Measurements from ENCODE around the gene SGSM1.

The SGSM1 gene, protein sequence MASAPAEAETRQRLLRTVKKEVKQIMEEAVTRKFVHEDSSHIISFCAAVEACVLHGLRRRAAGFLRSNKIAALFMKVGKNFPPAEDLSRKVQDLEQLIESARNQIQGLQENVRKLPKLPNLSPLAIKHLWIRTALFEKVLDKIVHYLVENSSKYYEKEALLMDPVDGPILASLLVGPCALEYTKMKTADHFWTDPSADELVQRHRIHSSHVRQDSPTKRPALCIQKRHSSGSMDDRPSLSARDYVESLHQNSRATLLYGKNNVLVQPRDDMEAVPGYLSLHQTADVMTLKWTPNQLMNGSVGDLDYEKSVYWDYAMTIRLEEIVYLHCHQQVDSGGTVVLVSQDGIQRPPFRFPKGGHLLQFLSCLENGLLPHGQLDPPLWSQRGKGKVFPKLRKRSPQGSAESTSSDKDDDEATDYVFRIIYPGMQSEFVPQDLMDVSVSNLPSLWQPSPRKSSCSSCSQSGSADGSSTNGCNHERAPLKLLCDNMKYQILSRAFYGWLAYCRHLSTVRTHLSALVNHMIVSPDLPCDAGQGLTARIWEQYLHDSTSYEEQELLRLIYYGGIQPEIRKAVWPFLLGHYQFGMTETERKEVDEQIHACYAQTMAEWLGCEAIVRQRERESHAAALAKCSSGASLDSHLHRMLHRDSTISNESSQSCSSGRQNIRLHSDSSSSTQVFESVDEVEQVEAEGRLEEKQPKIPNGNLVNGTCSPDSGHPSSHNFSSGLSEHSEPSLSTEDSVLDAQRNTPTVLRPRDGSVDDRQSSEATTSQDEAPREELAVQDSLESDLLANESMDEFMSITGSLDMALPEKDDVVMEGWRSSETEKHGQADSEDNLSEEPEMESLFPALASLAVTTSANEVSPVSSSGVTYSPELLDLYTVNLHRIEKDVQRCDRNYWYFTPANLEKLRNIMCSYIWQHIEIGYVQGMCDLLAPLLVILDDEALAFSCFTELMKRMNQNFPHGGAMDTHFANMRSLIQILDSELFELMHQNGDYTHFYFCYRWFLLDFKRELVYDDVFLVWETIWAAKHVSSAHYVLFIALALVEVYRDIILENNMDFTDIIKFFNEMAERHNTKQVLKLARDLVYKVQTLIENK

DNA sequence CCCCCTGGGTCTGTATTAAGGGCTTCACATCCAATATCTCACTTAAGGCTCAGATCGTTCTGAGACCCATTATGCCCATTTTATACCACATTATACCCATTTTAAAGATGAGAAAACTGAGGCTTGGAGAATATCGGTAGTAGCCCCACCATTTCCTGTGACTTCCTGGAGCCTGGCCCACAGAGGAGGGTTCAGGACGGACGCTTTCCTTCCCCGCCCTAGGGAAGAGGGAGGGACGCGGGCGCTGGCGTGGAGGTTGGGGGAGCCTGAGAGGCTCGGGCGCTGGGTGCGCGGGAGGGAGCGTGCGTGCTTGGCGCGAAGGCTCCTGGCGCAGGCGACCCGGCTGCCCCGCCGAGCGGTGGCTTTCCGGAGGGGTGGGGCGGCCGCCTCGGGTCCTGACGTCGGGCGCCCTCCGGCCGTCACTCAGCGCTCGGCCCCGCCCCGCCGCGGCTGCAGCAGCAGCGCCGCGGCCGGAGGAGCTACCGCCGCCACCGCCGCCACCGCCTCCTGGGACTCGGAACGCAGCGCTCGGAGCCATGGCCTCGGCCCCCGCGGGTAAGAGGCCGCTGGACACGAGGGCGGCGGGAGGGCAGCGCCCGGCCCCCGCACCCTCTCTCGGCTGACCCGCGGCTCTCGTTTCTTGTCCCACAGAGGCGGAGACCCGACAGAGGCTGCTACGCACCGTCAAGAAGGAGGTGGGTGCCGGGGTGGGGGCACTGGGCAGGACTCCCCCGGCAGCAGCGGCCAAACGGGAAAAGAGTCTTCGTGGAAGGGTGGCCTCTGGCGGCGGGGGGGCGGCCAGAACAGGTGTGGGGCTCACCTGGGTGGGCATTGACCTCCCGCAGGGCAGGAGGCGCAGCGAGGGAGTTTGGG lies at the start of gene SGSM1:
Gene SGSM1, plus strand, starts transcription at position 422 of the 873 bp plus-strand sequence. Its CDS starts 115 bp downstream, at position 537.
- peak; percentile 77 to 78 for DNase-seq

DNA sequence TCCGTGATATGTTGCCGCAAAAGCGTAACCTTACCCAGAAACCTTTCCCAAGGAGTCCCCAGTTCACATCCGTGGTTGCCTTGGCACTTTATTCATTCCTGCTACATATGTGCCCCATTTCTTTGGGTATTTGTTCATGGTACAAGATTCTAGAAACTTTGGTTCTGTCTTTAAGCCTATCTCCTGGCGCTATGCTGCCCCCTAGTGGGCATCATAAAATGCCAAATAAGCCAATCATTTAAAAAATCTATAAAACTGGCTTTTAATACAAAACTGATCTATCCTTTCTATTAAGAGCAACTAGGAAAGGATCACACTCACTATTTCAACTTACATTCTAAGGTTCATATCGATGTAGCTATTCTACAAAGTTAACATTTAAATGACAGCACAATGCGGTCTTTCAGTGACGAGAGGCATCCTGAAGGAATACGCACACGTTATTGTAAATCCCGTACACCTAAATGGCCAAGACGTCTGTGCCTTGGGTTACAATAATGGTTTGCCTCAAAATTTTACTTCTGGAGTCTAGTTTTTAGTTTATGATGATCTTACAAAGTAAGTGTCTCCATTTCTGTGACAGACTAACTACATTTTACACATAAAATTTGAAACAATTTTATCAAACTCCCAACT lies 47.7 kb upstream of the SGSM1 start:
- peak; percentile 26 to 54 for DNase-seq

DNA sequence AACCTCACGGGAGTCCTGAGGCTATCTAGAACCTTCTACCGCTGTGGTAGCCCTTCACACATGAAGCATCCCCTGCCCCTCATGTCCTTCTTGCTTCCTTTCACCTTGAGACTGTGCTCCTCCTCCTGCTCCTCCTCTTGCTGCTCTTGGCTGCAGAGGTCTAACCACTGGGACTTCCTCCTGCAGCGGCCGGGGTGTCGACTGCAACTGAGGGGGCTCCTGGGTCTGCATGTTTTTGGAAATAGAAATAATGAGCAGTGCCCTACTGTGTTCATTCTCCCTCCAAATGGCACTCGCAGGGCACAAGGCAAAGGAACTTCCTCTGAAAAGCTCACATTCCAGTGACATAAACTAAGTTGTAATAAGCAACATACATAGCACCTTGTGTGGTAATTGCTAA lies 46.2 kb upstream of the SGSM1 start:
- no peak for DNase-seq

DNA sequence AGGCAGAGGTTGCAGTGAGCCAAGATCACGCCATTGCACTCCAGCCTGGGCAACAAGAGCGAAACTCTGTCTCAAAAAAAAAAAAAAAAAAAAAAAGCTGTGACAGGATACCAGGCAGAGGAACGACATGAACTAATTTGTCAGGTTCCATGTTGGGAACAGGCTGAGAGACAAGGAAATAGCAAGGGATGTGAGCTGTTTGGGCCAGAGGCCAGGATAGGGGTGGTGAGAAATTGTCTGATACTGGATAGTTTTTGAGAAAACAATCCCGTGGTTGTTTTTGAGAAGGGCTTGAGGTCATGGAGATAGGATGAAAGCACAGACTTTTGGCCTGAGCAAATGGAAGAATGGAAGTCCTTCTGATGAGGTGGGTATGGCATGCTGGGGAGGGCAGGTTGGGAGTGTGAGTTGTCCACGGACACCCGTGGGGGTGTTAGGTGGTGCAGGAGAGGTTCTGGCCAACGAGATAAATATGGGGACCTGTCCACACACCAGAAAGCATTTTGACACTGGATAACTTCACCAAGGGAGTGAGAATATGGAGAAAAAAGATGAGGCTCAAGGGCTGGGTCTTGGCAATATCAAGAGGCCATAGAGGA lies 45.2 kb upstream of the SGSM1 start:
- no peak for DNase-seq

DNA sequence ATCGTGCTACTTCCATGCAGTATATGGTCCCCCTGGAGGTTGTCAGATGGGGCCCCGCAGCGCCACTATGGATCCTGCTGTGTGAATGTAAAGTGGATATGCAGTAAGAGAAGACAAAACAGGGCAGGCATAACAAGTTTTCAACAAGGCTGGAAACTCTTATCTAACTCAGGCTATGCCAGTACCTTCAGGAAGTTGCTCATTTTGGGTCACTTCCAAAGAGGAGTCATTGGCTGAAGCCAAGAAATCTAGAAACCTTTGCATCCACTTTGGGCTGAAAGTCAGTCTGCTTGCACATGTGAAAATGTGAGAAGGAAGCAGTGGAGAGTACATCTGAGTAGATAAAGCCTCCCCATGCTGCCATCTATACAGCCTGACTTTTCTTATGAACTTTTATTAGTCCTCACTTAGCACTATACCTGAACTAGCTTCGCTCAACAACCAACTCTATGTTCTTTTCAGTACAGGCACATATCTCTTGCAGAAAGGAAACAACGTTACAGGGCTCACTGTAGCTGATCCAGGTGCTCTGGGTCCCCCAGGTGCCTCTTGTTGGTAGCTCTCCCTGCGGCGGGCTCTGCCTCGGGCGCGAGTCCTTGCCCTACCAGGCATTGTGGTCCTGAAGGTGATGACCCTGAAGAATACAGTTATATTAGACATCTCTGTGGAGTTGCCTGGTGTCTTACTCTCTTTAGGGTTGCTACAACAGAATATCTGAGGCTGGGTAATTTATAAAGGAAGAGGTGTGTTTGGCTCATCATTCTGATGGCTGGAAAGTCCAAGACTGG lies 43.9 kb upstream of the SGSM1 start:
- DNase-seq = no peak

DNA sequence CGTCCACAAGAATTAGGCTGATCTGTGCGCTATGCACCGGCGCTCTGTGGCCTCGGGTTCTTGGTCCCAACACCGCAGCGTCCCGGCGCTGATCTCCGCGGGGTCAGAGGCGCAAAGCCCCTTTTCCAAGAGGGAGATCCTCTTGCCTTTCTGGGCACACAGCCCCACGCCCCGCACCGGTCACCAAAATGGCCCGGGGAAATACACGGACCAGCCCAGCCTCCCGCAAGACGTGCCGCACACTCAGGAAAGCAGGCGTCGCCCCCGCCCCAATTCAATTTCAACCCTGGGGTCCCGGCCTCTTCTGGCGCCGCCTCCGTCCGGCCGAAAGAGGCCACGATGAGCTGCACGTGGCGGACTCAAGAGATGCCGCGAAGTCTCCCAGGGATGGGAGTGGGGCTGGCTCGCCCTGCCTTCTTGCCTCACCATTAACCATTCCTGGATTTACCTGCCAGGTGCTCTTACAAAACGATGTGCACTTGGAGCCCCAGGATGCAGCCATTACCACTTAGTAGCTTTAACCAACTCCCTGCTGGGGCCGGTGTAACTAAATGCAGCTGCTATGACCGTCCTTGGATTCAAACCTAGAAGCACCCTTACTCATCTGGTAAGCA lies 42.0 kb upstream of the SGSM1 start:
- no peak for DNase-seq

DNA sequence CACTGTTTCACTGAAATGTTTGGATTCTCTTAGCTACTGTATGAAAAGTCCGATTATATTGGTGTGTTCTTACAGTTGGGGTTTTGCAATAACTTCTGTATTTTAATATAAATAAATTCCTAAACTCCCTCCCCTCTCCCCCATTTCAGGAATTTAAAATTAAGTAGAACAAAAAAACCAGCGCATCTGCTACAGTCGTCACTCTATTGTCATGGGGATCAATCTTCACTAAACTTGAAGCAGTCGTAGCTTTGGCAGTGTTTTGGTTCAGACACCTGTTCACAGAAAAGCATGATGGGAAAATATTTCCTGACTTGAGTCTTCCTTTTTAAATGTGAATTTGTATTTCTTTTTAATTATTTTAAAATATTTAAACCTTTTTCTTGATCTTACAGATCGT lies 40.8 kb upstream of the SGSM1 start:
- no peak for DNase-seq

DNA sequence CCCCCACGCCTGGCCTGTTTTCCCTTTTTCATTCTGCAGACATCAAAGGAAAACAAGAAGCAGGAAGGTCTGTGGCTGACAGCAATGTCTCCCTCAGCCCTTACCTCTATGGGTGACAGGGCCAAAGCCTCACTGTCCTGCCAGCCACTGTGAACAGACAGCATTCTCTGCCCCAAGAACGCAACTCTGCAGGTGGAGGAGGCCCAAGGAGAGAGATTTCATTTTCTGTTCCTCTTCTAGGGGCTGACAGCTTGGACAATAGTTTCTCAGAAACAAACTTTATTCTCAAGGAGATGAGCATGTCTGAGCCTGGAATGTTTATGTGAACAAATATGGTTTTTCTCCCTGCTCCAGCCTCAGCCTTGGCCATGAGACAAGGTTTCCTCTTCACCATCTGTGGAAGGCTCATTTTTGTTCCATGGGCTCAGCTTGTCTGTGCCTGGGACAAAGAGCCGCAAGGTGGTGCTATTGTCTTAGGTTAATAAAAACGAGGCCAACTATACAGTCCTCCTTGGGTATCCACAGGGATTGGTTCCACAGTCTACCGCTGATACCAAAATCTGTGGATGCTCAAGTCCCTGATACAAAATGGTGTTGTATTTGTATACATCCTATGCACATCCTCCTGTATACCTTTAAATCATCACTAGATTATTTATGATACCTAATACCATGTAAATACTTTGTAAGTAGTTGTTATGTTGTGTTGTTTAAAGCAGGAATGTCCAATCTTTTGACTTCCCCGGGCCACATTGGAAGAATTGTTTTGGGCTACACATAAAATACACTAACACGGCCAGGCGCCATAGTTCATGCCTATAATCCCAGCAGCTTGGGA lies 37.3 kb upstream of the SGSM1 start:
- peak; percentile 25 to 29 for DNase-seq

DNA sequence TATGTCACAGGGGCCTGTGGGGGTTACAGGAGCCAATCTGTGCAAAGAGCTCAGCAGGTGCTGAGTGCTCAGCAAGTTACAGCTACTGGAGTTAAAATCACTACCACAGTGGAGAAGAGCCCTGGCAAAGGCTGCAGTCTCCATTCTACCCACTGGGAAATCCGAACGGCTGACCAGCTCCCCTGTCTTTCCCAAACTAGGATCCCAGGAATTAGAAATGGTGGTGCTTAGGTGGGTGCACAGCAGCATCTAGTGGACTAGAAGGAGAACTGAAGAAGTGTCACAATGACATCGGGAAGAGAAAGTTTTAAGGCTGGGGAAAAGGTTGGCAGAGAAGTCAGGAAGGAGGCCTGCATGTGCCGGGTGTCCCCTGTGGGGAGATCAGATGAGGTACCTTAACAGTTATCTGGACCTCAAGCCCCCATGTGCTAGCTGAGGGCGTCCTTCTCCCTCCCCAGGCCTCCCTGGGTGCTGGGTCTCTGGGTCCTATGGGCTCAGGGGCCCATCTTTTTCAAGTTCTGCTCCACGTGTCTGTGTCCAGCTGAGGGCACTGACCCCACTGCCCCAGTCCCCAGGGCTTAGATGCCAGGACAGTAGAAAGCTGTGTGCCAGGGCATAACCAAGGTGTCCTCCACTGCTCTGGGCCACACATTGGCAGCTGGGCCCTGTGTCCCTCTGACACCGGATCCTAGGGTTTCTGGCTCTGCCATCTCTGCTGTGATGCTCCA lies 33.4 kb upstream of the SGSM1 start:
- DNase-seq = no peak

DNA sequence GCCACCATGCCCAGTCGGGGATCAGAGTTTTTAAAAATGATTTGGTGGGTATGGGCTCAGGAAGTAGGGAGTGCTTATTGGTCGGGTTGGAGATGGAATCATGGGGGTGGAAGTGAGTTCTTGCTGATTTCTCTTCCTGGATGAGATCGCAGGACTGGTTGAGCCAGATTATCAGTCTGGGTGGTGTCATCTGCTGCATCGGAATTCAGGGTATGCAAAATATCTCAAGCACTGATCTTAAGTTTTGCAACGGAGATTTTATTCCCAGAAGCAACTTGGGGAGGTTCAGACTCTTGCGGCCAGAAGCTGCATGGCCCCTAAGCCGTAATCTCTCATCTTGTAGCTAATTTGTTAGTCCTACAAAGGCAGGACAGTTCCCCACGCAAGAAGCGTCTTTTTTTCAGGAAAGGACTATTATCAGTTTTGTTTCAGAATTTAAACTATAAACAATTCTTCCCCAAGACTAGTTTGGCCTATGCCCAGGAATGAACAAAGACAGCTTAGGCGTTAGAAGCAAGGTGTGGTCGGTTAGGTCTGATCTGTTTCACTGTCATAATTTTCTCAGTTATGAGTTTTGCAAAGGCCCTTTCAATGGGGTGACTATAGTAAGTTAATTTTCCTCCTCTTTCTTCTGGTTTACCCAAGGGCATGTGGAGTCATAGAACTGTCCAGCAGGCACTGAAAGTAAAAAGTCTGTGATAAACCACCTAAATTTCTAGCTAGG lies 30.1 kb upstream of the SGSM1 start:
- DNase-seq = no peak

DNA sequence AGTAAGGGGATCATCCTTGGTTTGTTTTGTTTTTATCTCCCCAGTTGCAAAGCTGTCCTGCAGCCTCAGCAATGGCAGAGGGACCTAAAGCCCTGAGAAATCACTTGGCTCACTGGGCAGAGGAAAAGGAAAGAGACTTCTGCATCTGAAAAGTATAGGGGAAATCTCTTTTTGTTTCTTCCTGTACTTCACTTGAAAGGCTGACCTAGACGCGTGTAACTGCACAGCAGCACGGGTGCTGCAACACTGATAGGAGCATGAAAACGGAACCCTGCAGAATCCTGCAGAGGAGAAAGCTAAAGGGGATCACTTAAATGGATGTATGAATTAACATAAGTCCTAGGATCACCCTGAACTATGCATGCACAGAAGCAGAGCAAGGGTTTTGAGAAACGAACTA lies 29.5 kb upstream of the SGSM1 start:
- DNase-seq = no peak

DNA sequence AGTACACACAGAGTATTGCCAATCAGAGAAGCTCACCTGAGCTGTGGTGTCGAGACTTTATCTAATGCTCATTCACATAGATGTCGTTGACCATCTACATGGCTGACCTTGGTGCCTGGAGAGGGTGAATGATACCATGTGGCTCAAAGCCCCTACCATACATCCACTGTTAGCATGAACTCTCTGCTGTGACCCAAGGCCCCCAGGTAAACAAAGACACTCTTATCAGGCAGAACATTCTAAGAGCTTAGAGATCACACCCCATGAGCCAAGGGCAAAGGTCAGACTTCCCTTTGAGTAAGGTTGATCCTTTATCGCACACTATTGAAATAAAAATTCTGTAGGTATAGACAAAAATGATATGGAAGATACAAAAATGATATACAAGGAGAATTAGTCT lies 16.5 kb upstream of the SGSM1 start:
- no peak for DNase-seq

DNA sequence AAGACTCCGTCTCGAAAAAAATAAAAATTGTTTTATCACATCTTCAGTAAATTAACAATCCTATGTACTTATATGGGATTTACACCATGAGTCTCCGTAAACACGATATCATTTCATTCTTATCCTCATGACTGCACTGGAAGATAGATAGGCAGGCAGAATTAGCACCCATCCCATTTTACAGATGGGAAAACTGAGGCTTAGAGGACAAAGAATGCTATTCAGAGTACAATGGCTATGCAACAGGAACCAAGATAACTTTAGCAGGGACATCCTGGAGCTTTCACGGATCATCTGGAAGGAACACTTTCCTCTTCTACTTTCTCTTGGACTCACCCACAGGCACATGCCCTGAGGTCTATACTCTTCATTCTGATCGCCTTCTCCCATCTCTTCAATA lies 14.6 kb upstream of the SGSM1 start:
- DNase-seq = no peak

DNA sequence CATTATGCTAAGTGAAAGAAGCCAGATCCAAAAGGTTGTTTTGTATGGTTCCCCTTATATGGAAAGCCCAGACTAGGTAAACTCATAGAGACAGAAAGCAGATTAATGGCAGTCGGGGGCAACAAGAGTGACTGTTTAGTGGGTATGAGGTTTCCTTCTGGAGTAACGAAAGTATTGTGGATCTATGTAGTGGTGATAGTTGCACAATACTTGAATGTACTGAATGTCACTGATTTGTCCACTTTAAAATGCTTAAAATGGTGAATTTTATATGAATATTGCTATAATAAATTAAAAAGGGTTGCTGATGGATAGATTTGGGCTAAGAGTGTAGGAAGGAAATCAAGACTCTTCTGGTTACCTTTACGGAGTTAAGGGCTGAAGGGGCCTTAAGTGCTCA lies 10.0 kb upstream of the SGSM1 start:
- DNase-seq = no peak

DNA sequence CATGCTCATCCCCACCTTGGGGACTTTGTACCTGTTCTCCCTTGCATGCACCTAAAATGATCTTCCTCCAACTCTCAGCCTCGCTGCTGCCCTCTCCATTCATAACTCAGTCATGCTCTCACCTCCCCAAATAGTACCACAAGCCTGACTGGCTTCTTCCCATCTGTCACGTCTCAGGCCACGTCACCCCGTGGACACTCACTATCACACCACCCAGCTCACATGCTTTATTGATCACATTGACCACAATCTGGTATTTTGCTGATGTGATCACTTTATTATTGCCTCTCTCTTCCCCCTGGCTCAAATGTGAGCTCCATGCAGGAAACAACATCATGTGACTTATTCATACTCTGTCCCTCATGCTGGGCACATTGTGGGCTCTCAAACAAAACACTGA lies 9.2 kb upstream of the SGSM1 start:
- no peak for DNase-seq

DNA sequence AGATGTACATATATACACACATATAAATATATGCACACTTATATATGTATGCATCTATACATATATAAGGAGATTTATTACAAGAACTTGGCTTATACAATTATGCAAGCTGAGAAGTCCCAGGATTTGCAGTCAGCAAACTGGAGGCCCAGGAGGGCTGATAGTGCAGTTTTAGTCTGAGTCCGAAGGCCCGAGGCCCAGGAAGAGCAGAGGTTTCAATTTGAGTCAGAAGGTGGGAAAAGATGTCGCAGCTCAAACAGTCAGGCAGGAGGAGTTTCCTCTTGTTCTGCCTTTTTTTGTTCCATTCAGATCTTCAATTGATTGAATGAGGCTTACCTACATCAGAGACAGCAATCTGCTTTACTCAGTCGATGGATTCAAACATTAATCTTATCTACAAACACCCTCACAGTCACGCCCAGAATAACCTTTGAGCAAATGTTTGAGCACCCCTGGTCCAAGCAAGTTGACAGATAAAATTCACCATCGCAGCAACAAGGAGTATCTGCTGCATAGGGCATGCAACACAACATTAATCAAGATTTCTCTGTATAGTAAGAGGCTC lies 4.0 kb upstream of the SGSM1 start:
- no peak for DNase-seq

DNA sequence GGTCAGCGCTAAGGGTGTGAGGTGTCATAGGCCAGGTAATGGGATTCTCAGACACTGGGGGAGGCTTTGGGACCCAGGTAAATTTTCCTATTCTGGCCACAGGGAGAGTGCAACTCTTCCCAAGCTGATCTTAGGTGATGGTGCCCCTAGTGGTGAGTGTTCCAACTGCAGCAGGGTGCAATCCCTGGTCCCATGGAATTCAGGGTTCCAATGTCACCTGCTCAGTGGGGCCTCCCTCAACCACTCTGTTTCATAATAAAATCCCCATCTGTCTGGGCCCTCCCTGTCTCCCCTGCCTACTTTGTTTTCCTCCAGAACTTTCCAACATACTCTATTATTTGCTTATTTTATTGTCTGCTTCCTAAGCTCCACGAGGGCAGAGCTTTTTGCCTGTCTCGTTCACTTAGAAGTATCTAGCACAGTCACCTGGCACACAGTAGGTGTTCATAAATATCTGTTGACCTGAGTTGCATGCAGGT lies 2.9 kb upstream of the SGSM1 start:
- peak; percentile 24 to 53 for DNase-seq

DNA sequence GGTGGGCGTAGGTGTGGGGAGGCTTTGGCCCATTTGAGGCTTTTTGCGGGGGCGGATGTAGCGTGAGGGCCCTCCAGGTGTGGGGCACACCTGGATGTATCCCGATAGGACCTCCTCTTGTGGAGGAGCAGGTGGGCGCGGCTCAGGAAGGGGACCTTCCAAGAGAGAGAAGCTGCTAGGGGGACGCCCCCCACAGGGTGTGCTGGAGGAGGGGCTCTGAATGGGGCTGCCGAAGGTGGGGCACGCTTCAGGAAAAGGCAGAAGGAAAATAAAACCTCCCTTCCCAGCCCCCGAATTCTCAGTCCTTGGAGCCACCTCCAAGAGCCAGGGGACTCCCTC lies 621 bp downstream of the SGSM1 start:
- no peak for DNase-seq
